NK-92 (cell line): ENCODE measurements around the gene RB1.
"Not testable (repeated sequence)": the region's sequence is repeated elsewhere in the genome, so short reads cannot be mapped to it uniquely, and the experiment has no call there.

Experiments used
- DNase-seq: peaks from one replicate; lab custom pipeline; 2025; ENCODE audit not compliant: unreplicated experiment; lab: John Stamatoyannopoulos, UW

The RB1 gene

GRCh38 chr13:48404952-48405351 is 101.4 kb downstream of the RB1 start:
- no peak for DNase-seq

GRCh38 chr13:48405875-48406274 is 102.3 kb downstream of the RB1 start:
- DNase-seq, result no peak

- no peak for DNase-seq
Observed at GRCh38 chr13:48410199-48410598, 106.6 kb downstream of the RB1 start.

- DNase-seq, result no peak
Observed at GRCh38 chr13:48411147-48411794, 107.7 kb downstream of the RB1 start.

GRCh38 chr13:48411841-48412531 is 108.4 kb downstream of the RB1 start:
- no peak for DNase-seq

GRCh38 chr13:48412881-48413351 is 109.4 kb downstream of the RB1 start, which contains the start of gene LPAR6:
LPAR6 (minus strand) TSS chr13:48413113; CDS start chr13:48412423, 690 bp downstream.
- no peak for DNase-seq

GRCh38 chr13:48414501-48414900 is 111.0 kb downstream of the RB1 start:
- DNase-seq, result no peak

- no peak for DNase-seq
Observed at GRCh38 chr13:48415516-48415915, 112.0 kb downstream of the RB1 start.

GRCh38 chr13:48422003-48422402 is 118.5 kb downstream of the RB1 start:
- DNase-seq, result not testable (repeated sequence)

GRCh38 chr13:48424212-48424611 is 120.7 kb downstream of the RB1 start:
- no peak for DNase-seq

GRCh38 chr13:48426052-48426451 is 122.5 kb downstream of the RB1 start:
- no peak for DNase-seq

GRCh38 chr13:48426755-48427298 is 123.3 kb downstream of the RB1 start:
- DNase-seq, result not testable (repeated sequence)

GRCh38 chr13:48429036-48429435 is 125.5 kb downstream of the RB1 start:
- DNase-seq, result no peak

GRCh38 chr13:48429886-48430285 is 126.3 kb downstream of the RB1 start:
- DNase-seq, result no peak

GRCh38 chr13:48431431-48431830 is 127.9 kb downstream of the RB1 start:
- DNase-seq, result no peak

- DNase-seq, result no peak
Observed at GRCh38 chr13:48431987-48432615, 128.6 kb downstream of the RB1 start.

GRCh38 chr13:48434200-48434599 is 130.6 kb downstream of the RB1 start:
- DNase-seq, result no peak

GRCh38 chr13:48436661-48437288 is 133.2 kb downstream of the RB1 start:
- no peak for DNase-seq

- DNase-seq, result no peak
Observed at GRCh38 chr13:48437371-48437770, 133.8 kb downstream of the RB1 start.

GRCh38 chr13:48443442-48444208 is 140.1 kb downstream of the RB1 start:
- no peak for DNase-seq

- DNase-seq, result no peak
Observed at GRCh38 chr13:48446464-48446863, 142.9 kb downstream of the RB1 start.
